ENCODE results near the gene TSC22D2.

TSC22D2 gene

DNA sequence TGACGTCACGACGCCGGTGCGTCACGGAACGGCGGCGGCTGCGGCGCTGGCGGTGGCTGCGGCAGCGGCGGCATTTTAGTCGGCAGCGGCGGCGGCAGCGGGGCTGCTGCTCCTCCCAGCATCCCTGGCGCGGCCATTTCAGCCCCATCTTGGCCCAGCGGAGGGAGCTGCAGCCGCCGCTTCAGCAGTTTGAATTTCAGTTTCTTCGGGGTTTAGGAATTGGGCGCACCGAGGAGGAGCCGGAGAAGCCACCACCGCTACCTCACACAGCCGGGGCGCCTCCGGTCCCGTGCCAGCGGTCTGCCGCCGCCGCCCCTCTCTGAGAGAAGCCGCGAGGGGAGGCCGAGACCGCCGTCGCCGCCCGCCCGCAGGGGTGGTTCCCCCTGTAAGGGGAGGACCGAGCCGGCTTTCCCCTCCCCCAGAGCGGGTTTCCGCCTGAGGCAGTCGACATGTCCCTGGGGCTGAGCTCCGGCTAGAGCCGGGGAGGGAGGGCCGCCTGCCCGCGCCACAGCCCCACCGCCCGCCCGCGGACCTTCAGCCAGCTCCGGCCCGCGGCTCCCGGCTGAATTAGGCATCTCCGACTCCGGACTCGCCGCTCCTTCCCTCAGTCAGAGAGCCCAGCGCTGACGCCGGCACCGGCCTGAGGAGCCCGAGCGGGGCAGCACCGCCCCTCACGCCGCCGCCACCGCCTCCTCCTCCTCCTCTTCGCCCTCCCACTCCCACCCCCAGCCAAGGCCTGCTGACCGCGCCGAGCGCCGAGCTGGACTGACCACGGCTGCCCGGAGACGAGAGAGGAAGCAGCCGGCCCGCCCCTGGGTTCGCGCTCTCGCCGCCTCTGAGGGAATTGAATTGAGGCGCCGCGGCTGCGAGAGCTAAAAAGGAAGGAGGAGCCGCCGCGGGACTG lies at the start of gene TSC22D2:
TSC22D2 (plus strand) TSS at position 78 of the 904 bp plus-strand sequence. CDS start 1,053 bp downstream, outside the sequence.
- peak; percentile 94 for DNase-seq

DNA sequence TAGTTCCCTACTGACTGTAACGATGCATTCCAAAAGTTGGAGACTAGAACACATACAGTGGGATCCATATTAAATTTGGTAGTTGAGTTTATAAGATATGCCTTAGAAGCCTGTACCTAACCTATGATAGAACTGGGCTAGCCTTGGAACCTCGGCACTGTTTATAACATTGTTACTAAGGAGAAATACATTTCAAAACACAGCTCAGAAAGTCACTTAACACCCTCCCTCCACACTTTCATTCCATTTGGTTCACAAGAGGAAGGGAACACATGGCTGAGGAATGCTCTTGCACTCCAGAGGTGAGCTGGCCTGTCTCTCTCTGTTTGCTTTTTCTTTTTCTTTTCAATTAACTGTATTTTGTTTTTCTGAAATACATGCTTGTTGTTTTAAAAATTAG lies 48.7 kb upstream of the TSC22D2 start:
- no peak for DNase-seq

DNA sequence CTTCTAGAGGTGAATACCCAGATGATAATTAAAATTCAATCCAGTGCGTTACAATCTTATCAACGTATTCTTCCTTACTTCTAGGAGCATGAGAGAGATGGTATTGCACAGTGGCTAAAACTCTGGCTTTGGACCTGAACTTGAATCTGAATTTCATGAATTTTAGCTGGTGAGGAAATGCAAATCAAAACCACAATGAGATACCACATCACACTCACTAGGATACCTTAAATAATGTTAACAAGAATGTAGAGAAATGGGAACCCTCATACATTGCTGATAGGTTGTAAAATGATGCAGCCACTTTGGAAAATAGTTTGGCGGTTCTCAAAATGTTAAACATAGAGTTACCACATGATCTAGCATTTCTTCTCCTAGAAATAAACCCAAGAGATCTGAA lies 47.1 kb upstream of the TSC22D2 start:
- DNase-seq: no peak

DNA sequence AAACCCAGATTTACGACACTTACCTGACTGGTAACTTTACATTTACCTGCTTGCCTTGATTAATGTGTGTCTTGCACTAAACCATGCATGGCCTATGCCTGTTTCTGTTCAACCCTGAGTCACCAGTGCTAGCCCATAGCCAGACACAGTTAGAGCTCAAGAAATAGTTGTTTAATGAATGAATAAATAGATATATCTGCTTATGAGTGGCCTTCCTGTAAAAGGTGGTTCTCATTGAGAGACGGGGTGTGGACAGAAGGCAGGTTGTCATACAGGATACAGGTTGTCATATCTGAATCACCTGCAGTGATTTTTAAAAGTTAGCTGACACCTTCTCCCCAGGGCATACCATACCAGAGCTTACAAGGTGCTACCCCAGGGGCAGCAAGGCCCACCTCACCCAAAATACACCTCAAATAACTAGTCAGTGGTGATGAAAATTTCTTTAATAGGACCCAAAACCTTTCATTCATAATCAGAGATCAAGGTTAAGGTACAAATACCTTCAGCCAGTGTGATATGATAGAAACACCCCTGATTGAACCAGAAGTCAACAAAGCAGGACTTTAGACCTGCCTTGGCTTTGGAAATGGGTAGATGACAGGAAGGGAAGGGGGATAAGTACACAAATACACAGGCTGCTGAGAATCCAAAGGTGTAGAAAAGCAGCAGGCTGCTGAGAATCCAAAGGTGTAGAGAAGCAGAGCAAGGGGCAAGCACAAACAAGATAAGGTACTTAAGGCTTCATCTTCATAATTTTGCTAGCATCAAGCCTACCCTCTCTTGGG lies 45.4 kb upstream of the TSC22D2 start:
- no peak for DNase-seq

DNA sequence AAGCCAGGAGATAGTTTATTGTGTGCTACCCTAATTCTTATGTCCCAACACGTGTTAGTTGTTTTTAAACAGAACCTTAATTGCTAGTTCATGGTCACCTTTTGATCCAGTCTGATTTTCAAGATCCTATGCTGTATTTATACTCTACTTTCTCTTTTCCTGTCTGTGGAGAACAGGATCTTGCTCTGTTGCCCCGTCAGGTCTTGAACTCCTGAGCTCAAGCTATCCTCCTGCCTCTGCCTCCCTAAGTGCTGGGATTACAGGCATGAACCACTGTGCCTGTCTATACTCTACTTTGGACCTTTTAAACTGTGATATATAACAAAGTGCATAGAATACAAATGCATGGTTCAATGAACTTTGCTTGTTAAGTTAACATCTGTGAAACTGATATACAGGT lies 44.7 kb upstream of the TSC22D2 start:
- DNase-seq: no peak

DNA sequence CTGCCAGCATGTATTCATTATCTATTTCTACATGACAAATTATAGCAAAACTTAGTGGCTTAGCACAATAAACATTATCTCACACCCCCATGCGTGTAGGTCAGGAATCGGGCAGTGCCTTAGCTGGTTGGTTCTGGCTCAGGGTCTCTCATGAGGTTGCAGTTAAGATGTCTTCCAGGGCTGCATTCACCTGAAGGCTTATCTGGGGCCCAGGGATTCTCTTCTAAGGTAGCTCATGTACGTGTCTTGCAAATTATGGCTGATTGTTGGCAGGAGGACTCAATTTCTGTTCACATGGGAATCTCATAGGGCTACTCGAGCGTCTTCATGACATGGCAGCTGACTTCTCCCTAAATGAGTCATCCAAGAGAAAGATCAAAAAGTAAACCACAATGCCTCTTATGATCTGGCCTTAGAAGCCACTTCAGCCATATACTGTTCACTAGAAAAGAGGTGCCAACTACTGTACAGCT lies 42.9 kb upstream of the TSC22D2 start:
- peak; percentile 65 for DNase-seq

DNA sequence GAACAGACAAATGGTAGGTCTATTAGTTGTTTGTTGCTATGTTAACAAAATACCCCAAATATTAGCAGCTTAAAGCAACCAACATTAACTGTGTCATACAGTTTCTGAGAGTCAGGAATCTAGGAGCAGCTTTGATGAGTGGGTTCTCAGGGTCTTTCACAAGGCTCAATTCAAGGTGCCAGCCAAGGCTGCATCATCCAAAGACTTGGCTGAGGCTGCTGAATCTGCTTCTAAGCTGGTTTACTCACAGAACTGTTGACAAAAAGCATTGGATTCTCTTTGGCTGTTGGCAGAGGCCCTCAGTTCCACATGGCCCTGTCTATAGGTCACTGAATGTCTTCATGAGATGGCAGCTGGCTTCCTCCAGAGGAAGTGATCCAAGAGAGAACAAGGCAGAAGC lies 40.3 kb upstream of the TSC22D2 start:
- no peak for DNase-seq

DNA sequence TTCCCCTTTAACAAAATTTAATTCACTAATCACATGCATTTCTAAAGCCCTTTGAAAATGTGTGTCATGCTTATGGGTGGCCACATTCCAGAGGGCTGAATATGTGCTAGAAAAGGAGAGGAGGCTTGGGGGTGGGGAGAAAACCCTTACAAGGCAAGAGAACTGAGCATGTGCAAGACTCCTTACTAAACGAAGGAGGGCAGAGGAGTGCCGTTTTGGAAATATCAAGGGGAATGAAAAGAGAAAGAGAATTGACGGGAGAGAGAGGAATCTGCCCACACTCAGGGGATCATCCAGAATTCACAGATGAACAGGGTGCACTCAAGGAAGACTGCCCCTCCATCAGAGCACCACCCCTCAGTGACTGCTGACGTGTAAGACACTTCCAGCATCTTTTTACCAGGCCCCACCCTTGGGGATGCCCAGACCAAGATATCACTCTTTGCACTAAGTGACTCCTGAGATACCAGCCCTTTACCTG lies 37.9 kb upstream of the TSC22D2 start:
- no peak for DNase-seq

DNA sequence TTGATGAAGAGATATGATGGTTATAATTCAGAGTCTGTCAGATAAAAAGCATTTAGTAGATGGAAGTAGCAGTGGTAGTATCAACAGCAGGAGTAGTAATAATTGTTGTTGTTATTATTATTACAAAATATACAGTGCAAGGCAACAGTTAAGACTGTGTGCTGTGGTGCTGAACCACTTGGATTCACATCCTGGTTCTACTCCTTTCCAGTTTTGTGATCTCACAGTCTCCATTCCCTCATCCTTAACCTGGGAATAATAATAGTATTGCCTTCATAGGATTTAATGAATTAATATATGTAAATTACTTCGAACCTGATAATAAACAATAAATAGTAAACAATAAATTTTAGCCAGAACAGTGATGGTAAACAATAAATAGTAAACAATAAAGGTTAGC lies 37.1 kb upstream of the TSC22D2 start:
- DNase-seq: no peak

DNA sequence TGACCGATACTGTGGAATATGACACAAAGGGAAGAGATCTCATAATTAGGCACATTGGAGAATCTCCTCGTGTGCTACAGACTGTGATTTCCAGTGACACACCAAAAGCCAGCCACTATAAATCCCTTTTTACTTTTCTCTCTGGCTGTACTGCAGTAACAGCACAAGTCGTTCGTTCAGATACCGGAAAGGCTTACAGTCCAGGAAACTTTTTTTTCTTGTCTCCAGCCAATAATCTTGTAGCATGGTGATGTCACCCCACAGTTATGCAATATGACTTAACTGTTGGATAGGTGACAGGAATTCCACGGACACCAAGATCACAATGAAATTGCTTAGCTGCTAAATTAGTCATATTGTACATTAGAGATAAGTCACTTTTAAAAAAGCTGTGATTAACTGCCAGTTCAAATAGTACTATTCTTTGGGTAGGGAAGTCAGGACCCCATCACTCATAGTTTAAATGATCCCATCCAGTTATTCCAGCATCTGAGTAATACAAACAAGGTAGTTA lies 36.3 kb upstream of the TSC22D2 start:
- DNase-seq: peak; percentile 44

DNA sequence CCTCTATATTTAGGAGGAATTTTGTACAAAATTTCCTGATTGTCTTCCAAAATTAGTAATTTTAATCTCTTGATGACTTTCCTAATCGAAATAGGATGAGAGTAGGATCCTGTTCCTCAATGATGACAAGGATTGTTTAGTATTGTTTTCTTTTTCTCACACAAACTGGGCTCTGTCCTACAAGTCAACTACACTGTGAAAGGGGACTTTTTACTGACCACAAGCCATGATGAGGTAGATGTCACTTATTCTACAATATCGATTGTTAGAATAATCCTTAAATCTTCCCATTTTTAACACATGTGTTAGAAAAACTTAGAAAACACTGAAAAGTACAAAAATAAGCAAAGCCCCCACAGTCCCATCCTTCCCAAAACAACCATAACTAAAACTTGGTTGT lies 35.8 kb upstream of the TSC22D2 start:
- DNase-seq: no peak

DNA sequence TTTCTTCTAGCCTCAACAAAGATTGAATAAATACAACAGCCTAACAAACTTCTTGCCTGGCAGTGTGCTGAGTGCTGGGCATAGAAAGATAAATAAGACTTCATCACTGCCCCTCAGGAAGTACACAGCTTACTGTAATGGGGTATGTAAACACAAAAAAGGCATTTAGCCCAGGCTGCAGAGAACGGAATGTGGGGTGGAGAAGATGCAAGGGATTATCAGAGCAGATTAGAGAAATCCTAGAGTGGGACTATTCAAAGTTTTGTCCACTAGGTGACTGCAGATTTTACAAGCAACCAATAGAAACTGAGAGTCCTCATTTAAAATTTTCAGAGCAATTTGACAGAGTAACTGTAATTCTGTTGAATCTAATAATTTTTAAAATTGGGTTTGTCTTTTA lies 35.4 kb upstream of the TSC22D2 start:
- DNase-seq: no peak

DNA sequence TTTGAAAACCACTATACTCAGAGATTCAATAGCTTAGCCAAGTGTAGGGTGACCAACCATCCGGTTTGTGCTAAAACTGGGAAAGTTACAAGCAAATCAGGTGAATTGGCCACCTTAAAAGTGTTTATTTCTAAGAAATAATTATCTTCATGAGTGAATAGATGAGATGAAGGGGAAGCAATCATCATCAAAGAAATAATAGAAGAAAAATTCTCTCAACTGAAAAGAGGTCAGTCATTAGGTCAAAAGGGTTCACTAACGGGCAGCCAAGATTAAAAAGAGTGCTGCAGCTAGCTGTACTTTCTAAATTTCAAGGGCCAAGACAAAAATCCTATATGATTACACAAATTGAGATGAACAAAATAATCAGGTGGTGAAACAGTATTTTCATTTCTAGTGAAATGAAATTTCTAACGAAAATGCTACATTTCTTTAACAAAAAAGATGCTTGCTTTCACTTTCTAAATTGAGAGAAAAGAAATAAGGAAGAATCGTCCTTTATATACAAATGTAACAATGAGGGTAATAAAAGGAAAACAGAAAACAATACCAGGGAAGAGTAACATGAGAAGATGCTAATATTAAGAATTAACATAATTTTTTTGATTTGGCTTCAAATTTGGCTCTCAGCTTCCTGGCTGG lies 34.7 kb upstream of the TSC22D2 start:
- no peak for DNase-seq

DNA sequence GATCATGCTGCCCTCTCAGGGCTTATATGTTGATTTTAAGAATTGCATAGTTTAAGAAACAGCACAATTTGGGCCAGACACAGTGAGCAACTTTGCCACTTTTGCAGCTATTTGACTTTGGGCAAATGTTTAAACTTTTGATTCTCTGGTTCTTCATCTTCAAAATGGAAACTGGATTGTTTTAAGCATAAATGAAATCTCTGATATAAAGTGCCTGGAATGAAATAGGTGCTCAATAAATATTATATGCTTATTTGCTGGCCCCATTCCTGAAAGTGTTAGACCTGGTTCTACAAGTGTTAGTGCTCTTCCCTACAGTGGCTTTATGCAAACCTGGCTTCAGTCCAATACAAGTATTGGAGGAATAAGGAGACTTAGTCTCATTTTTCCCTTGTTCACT lies 33.1 kb upstream of the TSC22D2 start:
- no peak for DNase-seq

DNA sequence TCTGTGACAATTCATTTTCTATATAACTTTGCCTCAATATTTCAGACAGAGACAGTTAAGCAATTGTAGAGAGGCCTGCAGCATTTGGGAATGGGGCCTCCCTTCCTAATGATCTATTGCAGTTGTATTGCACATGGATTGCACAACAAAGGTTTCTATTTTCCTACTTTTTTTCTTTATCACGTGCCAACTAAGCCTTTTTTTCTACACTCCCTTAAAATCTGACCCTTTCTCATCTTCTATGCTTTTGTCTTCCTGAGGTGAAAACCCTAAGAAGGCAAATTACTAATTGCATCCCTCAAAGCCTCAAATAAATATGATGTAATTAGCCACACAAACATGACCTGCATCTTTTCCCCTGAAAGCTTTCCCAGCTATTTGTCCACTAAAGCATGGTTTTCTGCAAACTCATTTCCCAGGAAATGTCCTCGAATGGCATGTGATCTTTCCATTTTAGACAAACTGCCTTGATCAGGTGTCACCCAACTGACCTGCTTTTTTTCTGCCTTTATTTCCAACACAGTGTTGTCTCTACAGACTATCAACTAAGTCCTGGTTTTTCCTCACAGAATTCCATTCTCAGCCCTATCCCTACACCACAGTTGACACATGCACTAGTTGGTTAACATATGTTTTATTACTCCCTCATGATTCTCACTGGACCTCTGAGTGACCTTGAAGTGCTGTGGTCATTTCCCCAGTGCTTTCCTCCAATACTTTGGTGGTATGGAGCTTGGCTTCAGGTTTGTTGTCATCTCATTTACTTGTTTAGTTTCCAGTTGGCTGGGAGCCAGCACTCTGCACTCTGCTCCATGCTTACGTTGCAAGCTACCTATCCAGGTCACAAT lies 31.9 kb upstream of the TSC22D2 start:
- DNase-seq: peak; percentile 16

DNA sequence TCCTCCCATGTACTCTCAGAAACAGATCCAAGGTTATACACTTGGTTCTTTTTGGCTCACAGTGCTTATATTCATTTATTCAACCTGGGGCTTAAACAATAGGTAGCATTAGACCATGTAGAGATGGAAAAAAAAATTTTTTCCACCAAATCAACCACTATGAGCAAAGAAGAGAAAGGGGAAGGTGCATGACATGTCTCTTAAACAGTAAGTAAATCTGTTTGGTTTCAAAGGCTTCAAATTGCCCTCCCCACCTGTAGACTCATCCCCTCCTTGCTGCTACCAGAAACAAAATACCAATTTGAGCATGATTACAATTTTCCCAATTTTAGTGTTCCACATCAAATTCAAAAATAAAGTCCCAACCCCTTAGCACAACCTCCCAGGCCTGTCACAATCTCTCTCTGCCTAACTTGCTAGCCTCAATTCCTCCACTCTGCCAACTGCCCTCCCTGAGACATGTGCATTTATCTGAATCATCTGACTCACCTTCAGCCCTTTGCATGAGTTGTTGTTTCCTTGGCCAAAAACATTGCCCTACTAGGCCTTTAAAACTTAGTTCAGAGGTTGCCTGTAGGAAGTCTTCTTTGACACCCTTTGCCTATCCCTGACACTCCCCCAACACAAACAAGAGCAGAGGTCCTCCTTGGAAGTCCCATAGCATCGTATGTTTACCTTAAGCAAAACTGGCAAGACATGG lies 30.3 kb upstream of the TSC22D2 start:
- no peak for DNase-seq

DNA sequence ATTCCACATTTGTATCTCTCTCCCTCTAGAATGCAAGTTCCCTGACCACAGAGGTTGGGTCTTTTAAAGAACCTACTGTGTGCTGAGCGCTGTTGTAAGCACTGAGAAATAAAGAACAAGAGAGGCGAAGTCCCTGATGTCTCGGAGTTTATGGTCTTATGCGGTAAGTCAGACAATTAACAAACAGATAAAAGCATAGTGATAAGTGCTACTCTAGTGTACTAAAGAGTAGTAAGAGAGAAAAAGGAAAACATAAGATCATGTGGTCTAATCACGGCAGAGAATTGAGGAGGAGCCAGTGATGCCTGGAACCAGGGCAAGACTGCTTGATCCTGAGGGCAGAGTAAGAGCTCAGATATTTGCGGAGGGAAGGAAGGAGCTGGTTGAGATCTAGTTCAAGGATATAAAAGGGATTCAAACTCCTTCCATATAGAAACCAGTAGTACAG lies 29.8 kb upstream of the TSC22D2 start:
- DNase-seq: no peak

DNA sequence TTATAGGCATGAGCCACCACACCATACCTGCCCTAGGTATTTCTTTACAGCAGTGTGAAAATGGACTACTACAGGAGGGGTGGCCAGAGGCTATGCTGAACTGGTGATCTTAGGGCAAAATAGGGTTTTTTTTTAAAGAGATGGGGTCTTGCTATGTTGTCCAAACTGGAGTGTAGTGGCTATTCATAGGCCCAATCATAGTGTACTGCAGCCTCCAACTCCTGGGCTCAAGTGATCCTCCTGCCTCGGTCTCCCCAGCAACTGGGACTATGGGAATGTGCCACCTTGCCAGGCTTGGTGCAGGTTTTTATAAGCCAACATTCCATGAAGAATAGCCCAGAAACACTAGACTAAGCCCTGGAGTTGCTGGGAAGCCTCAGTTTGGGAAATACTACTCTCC lies 28.6 kb upstream of the TSC22D2 start:
- DNase-seq: no peak

DNA sequence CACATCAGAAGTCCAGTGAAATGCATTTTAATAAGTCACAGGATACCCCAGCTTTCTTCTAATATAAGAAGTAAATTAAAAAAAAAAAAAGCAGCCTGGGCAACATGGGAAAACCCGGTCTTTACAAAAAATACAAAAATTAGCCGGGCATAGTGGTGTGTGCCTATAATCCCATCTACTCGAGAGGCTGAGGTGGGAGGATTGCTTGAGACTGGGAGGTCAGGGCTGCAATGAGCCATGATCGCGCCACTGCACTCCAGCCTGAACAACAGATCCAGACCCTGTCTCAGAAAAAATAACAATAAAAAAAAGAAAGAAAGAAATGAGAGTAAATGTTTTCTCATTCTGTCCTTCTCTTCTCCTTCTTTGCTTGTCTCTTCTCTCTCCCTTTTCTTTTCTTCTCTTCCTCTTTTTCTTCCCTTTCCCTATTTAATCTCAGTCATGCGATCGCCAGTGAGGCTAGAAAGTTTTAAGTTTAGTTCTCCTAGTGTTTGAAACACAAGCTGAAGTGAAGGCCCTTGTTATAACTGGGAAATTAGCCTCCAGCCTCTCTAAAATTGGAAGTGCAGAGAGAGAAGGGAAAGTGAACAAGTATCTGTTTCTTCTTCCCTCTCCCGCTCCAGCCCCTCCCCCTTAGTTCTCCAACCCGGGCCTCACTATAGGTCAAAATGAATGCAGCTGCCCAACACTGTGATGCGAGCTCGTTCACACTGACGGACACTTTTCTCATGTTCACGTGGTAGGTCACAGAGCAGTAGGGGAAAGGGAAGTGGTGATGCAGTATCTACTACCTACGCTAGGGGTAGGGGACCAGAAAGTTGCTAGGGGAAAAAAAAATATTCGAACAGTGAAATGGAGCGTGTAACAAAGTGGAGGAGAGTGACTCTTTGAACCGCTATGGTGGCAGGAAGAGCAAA lies 23.5 kb upstream of the TSC22D2 start:
- peak; percentile 93 for DNase-seq

Measured in DMS53 (cell line).